NCI-H2029 (cell line): ENCODE measurements around the gene NHEJ1.
"Not testable (repeated sequence)": the region's sequence is repeated elsewhere in the genome, so short reads cannot be mapped to it uniquely, and the experiment has no call there.

ENCODE experiments used
- DNase-seq: peaks from one replicate; lab custom pipeline; 2025; lab: John Stamatoyannopoulos, UW

NHEJ1 gene

DNA sequence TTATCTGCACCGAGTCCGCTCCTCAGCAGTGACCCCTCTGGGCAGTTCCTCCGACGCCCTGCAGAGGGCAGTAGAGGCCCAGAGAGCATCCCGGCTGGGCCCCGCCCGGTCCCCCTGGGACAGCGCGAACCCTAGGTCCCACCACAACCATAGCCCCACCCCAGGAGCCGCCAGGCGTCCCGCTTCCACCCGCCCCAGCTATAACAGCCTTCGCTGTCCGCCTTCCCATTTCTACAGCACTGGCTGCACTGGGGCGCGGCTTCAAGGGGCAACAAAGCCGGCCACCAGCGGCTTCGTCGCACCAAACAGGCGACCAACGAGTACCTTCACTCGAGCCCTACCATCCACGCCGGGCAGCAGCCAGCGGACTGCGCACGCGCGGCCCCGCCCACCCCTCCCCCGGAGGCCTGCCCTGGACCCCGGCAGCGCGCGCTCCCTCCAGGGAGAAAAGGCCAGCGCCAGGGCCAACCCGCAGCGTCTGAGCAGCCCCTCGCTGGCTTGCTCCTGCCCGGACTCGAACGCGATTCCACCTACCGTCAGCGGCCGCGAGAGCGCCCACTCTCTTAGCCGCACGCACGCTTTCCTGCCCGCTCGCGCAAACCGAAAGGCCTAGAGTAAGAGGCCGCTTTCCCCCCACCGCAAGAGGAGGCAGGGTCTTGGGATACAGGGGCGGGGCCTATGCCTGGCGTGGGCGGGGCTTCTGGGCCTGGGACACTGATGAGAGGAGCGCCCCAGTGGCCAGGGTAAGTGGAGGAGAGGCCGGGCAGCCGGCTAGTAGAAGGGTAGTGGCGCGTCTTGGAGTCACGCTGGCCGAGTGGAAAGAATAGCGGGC lies at the start of gene NHEJ1:
Gene NHEJ1, minus strand, starts transcription at position 630 of the 832 bp plus-strand sequence. CDS start 2,453 bp downstream, outside the sequence.
- DNase-seq, result peak; percentile 77

GRCh38 chr2:219209236-219210195 lies 48.9 kb upstream of the NHEJ1 start:
- no peak for DNase-seq

GRCh38 chr2:219207884-219208740 lies 47.5 kb upstream of the NHEJ1 start:
- peak; percentile 4 for DNase-seq

GRCh38 chr2:219207134-219207883 lies 46.7 kb upstream of the NHEJ1 start:
- no peak for DNase-seq

DNA sequence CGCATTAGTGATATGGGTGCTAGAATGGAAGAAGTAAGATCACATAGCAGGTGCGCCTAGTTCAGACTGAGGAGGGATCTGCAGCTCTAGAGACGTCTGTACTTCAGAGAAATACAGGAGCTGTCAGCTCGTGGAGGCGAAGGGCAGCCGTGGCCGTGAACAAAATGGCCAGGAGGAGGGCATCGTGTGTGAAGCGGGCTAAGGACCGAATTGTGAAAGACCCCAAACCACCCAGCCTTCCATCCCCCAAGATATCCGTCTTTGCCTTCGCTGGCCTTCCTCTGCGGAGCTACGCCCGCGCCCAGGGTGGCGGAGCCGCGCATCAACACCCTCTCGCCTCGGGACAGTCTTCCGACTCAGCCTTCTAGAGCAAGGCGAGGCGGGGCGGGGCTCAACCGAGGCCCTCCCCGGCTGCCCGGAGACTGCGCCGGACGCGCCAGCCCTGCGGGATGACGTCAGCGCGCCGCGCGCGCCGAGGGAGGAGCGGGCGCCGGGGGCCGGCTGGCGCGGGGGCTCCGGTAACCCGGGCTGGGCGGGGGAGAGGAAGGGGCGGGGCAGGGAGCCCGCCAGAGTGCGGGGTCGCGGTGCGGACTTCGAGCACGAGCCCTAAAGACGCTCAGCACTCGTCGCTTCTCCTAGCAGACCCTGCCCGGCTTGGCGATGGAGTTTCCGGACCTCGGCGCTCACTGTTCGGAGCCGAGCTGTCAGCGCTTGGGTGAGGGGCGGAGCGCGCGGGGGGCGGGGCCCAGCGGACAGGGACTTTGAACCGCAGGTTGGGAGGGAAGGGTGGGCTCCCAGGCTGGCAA lies 45.9 kb upstream of the NHEJ1 start, which contains the start of gene ZFAND2B:
Gene ZFAND2B, plus strand, starts transcription at position 455 of the 806 bp plus-strand sequence. Its CDS starts 206 bp downstream, at position 661.
- DNase-seq, result peak; percentile 92

- no peak for DNase-seq
Measured at GRCh38 chr2:219205981-219206327, 45.3 kb upstream of the NHEJ1 start.

GRCh38 chr2:219205165-219205538 lies 44.5 kb upstream of the NHEJ1 start:
- no peak for DNase-seq

GRCh38 chr2:219204425-219205164 lies 44.0 kb upstream of the NHEJ1 start:
- DNase-seq, result no peak

DNA sequence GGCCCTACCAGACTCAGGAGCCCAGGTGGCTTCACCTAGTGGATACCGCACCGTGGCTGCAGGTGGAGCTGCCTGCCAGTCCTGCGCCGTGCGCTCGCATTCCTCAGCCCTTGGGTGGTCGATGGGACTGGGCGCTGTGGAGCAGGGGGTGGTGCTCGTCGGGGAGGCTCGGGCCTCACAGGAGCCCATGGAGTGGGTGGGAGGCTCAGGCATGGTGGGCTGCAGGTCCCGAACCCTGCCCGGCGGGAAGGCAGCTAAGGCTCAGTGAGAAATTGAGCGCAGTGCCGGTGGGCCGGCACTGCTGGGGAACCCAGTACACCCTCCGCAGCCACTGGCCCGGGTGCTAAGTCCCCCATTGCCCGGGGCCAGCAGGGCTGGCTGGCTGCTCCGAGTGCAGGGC lies 40.7 kb upstream of the NHEJ1 start:
- DNase-seq, result not testable (repeated sequence)

DNA sequence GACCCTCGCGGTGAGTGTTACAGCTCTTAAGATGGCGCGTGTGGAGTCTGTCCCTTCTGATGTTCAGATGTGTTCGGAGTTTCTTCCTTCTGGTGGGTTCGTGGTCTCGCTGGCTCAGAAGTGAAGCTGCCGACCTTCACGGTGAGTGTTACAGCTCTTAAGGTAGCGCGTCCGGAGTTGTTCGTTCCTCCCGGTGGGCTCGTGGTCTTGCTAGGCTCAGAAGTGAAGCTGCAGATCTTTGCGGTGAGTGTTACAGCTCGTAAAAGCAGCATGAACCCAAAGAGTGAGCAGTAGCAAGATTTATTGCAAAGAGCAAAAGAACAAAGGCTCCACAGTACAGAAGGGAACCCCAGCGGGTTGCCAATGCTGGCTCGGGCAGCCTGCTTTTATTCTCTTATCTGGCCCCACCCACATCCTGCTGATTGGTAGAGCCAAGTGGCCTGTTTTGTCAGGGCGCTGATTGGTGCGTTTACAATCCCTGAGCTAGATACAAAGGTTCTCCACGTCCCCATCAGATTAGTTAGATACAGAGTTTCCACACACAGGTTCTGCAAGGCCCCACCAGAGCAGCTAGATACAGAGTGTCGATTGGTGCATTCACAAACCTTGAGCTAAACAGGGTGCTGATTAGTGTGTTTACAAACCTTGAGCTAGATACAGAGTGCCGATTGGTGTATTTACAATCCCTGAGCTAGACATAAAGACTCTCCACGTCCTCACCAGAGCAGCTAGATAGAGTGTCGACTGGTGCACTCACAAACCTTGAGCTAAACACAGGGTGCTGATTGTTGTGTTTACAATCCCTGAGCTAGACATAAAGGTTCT lies 40.1 kb upstream of the NHEJ1 start:
- not testable (repeated sequence) for DNase-seq

DNA sequence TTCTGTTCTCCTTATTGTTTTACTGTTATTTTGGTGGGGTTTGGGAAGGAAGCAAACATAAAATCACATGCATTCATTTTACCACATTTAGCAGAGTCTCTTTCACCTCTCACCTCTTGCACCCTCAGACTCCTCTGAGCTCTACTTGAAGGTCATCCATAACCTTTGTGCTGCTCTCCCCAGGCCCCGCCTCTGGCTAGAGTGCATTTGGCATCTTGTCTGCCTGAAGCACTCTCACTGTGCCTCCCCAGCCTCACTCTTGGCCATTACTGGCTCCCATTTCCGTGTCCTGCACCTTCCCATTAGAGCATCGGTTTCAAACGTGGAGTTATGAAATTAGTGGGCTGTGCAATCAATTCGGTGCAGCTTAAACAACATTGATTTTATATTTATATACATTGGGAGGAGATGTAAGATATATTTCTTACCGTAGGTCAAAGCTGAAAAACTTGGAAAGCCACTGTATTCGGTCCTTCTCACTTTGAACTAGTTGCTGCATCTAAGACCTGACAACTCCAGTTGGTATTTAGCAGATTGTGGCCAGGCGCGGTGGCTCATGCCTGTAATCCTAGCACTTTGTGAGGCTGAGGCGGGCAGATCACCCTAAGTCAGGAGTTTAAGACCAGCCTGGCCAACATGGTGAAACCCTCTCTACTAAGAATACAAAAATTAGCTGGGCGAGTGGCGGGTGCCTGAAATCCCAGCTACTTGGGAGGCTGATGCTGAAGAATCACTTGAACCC lies 39.0 kb upstream of the NHEJ1 start:
- DNase-seq, result no peak

DNA sequence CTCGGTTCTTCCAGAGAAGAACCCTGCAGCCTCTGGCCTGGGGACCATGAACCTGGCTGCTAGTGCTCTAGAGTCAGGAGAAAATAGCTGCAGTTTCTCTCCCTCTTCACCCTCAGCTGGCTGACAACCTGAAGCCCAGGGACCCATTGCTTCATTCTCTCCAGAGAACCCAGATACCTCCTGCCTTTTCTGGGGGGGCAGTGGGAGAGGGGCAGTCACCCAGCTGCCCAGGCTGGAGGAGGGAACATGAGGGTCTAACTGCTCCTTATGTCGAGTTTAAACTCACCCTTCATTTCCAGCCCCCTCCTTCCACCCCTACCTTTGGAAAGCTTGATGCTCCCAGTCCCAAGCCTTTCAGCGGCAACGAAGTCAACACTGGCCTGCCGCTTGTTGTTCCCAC lies 38.4 kb upstream of the NHEJ1 start:
- no peak for DNase-seq

DNA sequence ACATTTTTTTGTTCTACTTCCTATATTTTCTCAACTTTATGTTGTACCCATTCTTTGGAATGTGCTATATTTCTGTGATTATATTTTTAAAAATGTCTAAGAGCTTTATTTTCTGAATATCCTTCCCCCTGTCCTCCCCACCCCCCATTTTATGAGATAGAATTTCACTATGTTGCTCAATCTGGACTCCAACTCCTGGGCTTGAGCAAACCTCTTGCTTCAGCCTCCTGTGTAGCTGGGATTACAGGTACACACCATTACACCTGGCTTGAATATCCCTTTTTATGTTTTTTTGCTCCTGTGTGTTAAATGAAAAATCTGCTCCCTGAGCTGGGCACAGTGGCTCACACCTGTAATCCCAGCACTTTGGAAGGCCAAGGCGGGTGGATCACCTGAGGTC lies 36.8 kb upstream of the NHEJ1 start:
- no peak for DNase-seq

DNA sequence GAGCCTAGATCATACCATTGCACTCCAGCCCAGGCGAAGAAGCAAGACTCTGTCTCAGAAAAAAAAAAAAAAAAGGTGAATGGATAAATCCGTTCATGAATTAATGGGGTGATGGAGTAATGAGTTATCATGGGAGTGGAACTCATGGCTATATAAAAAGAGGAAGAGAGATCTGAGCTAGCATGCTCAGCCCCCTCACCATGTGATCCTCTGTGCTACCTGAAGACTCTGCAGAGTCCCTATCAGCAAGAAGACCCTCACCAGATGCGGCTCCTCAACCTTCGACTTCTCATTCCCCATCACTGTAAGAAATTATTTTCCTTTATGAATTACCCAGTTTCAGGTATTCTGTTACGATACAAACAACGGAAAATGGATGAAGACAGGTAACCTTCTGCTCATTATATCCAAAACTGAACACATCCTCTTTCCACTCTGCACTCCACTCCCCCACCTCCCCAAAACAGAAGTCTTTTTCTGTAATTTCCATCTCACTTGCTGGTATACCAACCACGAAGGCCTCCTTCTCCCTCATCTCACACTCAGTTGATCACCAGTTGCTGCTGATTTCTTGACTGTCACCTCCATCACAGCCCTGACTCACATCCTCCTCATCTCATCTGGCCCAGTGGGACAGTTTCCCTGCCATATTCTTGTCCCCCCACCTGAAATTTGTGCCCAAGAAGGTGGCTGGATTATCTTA lies 26.3 kb upstream of the NHEJ1 start:
- DNase-seq, result no peak

DNA sequence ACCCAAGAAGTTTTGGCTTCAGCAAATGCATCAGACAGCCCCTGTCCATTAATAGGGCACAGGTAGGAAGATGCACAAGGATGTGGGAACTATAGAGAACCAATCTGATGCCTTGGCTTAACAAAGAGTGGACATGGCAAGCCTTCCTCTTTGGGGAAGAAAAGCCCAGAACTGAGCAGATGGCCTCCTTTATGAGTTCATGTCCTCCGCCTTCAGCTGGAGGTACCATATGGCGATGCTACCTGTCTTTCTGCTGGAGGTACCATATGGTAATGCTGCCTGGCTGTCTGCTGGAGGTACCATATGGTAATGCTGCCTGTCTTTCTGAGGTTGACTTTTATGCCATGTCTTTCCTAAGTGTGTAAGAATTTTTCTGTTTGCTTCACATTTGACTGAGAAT lies 23.5 kb upstream of the NHEJ1 start:
- DNase-seq, result no peak

DNA sequence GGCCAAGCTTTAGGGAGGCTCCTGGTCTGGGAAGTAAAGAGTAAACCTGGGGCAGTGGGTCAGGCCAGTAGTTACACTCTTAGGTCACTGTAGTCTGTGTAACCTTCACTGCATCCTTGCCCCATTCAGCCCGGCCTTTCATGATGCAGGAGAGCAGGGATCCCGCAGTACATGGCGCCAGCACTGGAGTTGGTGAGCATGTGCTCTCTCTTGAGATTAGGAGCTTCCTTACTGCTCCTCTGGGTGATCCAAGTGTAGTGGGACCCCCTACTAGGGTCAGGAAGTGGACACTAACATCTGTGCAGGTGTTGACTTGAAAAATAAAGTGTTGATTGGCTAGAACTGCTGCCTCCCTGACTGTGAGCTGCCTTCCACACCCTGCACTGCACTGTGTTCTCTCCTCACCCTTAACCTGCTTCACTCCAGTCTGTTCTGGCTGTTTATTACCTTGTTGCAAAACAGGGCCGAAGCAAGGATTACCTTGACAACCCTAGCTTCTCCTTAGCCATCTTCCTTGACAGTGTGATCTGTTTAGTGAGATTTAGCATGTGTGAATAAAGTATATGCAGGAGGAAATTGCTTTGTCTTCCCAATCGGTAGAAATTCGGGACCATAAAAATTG lies 22.6 kb upstream of the NHEJ1 start:
- no peak for DNase-seq
